HG03354 (cell line): Measurements from ENCODE around the gene NUDT22.

Experiments used
- ATAC-seq: cut with Tn5 transposase; IDR thresholded peaks from one replicate; pipeline ENCODE4 v1.9.1; 2021; ENCODE audit warnings: mild to moderate bottlenecking; ENCODE audit not compliant: unreplicated experiment, poor library complexity, severe bottlenecking

The NUDT22 gene

DNA sequence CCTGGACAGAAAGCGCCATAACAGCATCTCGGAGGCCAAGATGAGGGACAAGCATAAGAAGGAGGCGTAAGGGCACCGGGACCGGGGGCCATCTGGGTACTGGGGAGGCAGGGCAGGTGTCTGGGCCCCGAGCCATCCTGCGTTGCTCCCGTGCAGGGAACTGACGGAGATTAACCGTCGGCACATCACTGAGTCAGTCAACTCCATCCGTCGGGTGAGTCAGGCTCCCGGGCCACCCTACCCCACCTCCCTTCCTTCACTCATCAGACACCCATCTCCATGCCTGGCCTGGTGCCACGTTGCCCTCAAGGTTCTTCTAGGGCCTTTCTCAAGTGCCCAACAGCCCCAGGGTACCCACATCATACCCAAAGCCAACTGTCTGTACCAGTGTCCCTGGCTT is 40.3 kb downstream of the NUDT22 start:
- no peak for ATAC-seq

DNA sequence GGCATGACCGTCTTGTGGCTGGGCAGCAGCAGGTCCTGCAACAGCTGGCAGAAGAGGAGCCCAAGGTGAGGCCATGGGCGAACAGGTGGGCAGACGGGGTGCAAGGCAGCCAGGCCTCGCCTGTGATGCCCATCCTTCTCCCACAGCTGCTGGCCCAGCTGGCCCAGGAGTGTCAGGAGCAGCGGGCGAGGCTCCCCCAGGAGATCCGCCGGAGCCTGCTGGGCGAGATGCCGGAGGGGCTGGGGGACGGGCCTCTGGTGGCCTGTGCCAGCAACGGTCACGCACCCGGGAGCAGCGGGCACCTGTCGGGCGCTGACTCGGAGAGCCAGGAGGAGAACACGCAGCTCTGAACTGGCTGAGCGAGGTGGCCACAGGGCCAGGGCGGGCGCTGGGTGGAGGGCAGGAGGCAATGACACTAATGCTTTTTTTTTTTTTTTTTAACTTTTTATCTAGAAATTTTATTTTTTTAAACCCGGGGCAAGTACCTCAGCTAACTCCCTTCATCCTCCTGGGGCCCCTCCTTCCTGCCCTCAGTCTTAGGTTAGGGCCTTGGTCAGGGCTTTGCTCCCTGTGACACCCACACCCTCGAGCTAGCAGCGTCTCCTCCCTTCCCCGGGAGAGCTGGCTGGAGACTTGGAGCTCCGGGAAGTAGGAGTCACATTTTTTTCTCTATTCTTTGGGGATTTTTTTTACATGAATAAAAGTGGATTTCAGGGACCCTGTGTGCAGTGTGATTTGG is 41.3 kb downstream of the NUDT22 start:
- ATAC-seq: no peak

GRCh38 chr11:64268025-64268892 is 42.2 kb downstream of the NUDT22 start:
- ATAC-seq: no peak

- ATAC-seq: peak; percentile 16
Observed at GRCh38 chr11:64268893-64269539, 42.9 kb downstream of the NUDT22 start.

DNA sequence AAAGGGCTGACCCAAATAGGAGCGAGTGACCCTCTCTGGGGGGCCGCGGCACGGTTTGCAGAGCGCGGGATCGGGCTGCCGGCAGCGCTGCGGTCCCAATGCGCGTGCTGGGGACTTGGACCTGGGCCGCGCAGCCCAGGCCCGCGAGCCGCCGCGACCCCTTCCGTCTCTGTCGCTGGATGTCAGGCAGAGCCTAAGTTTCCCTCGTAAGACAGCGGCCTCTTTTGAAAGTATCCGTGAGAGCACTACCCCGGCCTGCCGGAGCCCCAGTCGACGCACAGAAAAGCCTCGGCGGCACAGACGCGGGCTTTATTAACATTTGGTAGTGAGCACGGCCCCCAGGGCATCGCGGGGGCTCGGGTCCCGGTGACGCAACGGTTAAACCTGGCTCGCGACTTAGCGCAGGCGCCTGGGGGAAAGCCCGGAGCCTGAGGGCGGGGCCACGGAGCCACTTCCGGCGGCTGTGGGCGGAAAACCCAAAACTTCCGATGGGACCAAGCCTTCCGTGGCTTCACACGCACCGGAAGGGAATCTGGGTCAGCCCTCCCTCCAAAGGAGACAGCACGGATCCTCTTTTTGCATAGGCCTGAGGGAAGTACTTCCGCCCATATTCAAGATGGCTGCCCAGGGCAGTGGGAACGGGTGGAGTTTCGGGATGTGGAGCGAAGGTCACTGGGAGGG is 43.6 kb downstream of the NUDT22 start:
- ATAC-seq: peak; percentile 72

DNA sequence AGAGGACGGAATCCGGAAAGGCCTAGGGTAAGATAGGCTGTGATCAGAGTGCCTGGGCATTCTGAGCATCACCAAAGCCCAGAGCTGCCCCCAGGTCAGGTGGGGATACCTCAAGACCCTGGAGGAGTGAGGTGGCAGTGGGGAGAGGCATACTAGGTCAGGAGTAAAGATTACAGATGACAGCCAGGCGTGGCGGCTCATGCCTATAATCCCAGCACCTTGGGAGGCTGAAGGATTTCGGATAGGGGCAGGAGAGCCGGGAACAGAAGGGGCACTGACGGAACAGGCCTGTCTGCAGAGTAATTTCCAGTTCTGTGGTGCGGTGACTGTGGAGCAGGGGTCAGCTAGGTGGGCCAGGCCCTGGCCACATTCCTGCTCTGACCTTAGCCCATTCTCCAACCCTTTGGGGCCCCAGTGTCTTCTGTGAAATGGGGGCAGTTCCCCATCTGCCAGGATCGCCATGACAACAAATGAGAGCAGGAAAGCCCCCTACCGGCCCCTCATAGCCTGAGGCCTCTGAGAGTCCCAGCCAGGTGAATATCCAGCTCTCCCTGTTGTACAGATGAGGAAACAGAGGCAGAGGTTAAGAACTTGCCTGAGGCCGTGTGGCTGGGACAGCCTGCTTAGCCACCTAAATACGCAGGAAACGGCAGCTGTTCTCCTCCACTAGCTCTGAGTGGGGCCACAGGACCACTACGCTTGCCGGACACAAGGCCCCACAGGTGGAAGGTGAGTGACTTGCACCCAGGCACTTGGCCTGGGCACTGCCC is 49.1 kb downstream of the NUDT22 start:
- no peak for ATAC-seq

GRCh38 chr11:64275841-64276240 is 49.8 kb downstream of the NUDT22 start:
- no peak for ATAC-seq

DNA sequence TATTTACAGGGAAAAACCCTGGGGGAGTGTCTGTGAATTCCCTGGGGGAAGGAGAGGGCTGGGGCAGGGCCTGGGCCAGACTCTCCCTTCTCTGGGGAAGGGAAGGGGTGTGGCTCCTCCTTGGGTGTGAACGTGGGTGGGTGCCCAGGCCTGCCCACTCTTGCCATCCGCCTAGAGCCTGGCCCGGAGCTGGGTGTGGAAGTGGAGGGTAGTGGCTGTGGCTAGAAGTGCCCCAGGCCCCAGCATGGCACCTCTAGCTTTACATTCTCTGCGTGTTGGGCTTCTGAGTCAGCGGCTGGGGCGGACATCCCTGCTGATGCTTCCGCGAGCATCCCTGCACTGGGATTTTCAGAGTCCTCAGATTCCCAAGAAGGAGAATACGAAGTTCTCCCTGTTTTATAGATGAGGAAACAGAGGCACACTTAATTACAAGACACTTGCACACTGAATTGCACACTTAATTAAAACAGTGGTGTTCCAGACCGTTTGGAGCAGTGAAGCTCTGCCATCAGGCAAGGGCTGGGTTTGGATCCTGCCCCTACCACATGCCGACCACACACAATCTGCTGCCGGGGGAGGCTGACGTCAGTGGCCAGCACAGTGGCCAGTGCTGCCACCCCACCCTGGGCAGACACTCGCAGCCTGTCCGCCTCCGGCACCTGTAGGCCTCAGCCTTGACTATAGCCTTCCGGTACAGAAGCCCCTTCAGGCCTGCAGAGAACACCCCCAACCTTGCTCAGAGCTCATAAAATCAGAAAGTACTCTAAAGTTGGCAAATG is 50.8 kb downstream of the NUDT22 start:
- ATAC-seq: no peak

- no peak for ATAC-seq
Observed at GRCh38 chr11:64278576-64279190, 52.6 kb downstream of the NUDT22 start.
